Measurements from ENCODE around the gene PCOLCE2.

Gene PCOLCE2

GRCh38 chr3:142817897-142818296 is 71.0 kb downstream of the PCOLCE2 start:
- Histone ChIP-seq H3K27me3 (ENCODE audit: insufficient read depth, poor library complexity, severe bottlenecking) (no peaks in the 10 kb centered on the region), H3K4me1 (ENCODE audit: insufficient read depth, poor library complexity, severe bottlenecking) (no peaks in the 10 kb centered on the region), H3K36me3 (ENCODE audit: low read depth) (no peaks in the 10 kb centered on the region), H3K27ac (ENCODE audit: poor library complexity, severe bottlenecking) (no peak overlapping the region), H3K9me3 (ENCODE audit: severe bottlenecking) (no peaks in the 10 kb centered on the region), H3K4me3 (ENCODE audit: severe bottlenecking) (no peak overlapping the region)
- DNase-seq (ENCODE audit: low spot score) (no peak), ATAC-seq (ENCODE audit: low read depth) (no peak)
- TF ChIP-seq CTCF (IDR thresholded peaks at IDR 0.05; ENCODE audit: poor library complexity, severe bottlenecking) = no peak

- Histone ChIP-seq H3K36me3 (ENCODE audit: low read depth) (no peaks in the 10 kb centered on the region), H3K4me3 (ENCODE audit: severe bottlenecking) (no peak overlapping the region), H3K27me3 (ENCODE audit: insufficient read depth, poor library complexity, severe bottlenecking) (no peaks in the 10 kb centered on the region), H3K9me3 (ENCODE audit: severe bottlenecking) (no peaks in the 10 kb centered on the region), H3K27ac (ENCODE audit: poor library complexity, severe bottlenecking) (no peak overlapping the region), H3K4me1 (ENCODE audit: insufficient read depth, poor library complexity, severe bottlenecking) (no peaks in the 10 kb centered on the region)
- ATAC-seq (ENCODE audit: low read depth) = no peak
- DNase-seq (ENCODE audit: low spot score) = no peak
- TF ChIP-seq CTCF (IDR thresholded peaks at IDR 0.05; ENCODE audit: poor library complexity, severe bottlenecking) = no peak
Observed at GRCh38 chr3:142817356-142817755, 71.5 kb downstream of the PCOLCE2 start.

GRCh38 chr3:142815803-142816202 is 73.1 kb downstream of the PCOLCE2 start:
- no peak for DNase-seq (ENCODE audit: low spot score)
- no peak overlapping the region for H3K4me3 ChIP-seq (ENCODE audit: severe bottlenecking)
- H3K27ac ChIP-seq (ENCODE audit: poor library complexity, severe bottlenecking) = no peak overlapping the region
- no peaks in the 10 kb centered on the region for H3K36me3 ChIP-seq (ENCODE audit: low read depth)
- no peak for TF ChIP-seq CTCF (IDR thresholded peaks at IDR 0.05; ENCODE audit: poor library complexity, severe bottlenecking)
- no peak for ATAC-seq (ENCODE audit: low read depth)
- no peaks in the 10 kb centered on the region for H3K27me3 ChIP-seq (ENCODE audit: insufficient read depth, poor library complexity, severe bottlenecking)
- H3K9me3 ChIP-seq (ENCODE audit: severe bottlenecking) = no peaks in the 10 kb centered on the region
- no peaks in the 10 kb centered on the region for H3K4me1 ChIP-seq (ENCODE audit: insufficient read depth, poor library complexity, severe bottlenecking)

GRCh38 chr3:142809259-142809658 is 79.6 kb downstream of the PCOLCE2 start:
- peaks cover 9% of the 10 kb centered on the region for H3K4me1 ChIP-seq (ENCODE audit: insufficient read depth, poor library complexity, severe bottlenecking)
- no peak for TF ChIP-seq CTCF (IDR thresholded peaks at IDR 0.05; ENCODE audit: poor library complexity, severe bottlenecking)
- DNase-seq (ENCODE audit: low spot score) (no peak), ATAC-seq (ENCODE audit: low read depth) (no peak)
- no peaks in the 10 kb centered on the region for H3K27me3 ChIP-seq (ENCODE audit: insufficient read depth, poor library complexity, severe bottlenecking)
- 0 out of 2 replicates have a peak, but pooled peaks cover 5% of the 10 kb centered on the region for H3K36me3 ChIP-seq (ENCODE audit: low read depth)
- H3K4me3 ChIP-seq (ENCODE audit: severe bottlenecking) = no peak overlapping the region
- H3K9me3 ChIP-seq (ENCODE audit: severe bottlenecking) = no peaks in the 10 kb centered on the region
- H3K27ac ChIP-seq (ENCODE audit: poor library complexity, severe bottlenecking) = no peak overlapping the region

- DNase-seq (ENCODE audit: low spot score) (no peak), ATAC-seq (ENCODE audit: low read depth) (peak; percentile 99)
- Histone ChIP-seq H3K4me1 (ENCODE audit: insufficient read depth, poor library complexity, severe bottlenecking) (peaks cover 9% of the 10 kb centered on the region), H3K4me3 (ENCODE audit: severe bottlenecking) (no peak overlapping the region), H3K9me3 (ENCODE audit: severe bottlenecking) (no peaks in the 10 kb centered on the region), H3K27me3 (ENCODE audit: insufficient read depth, poor library complexity, severe bottlenecking) (no peaks in the 10 kb centered on the region), H3K36me3 (ENCODE audit: low read depth) (0 out of 2 replicates have a peak, but pooled peaks cover 5% of the 10 kb centered on the region), H3K27ac (ENCODE audit: poor library complexity, severe bottlenecking) (no peak overlapping the region)
- TF ChIP-seq CTCF (IDR thresholded peaks at IDR 0.05; ENCODE audit: poor library complexity, severe bottlenecking) = no peak
Observed at GRCh38 chr3:142808103-142808917, 80.6 kb downstream of the PCOLCE2 start.

Data from RWPE2 (cell line).